GM03348 (cell line): Measurements from ENCODE around the gene KLHDC7B.
A peak's percentile ranks its signal among the peaks of the same experiment; 100 is the strongest.

Experiments used
- DNase-seq: peaks from one replicate; pipeline ENCODE4 v3.0.0; 2012; ENCODE audit warnings: low spot score

Gene KLHDC7B

GRCh38 chr22:50595189-50595588 is 49.5 kb downstream of the KLHDC7B start:
- no peak for DNase-seq

- no peak for DNase-seq
Observed at GRCh38 chr22:50597097-50597496, 51.4 kb downstream of the KLHDC7B start.

- DNase-seq = peak; percentile 90
Observed at GRCh38 chr22:50599816-50600455, 54.2 kb downstream of the KLHDC7B start.

DNA sequence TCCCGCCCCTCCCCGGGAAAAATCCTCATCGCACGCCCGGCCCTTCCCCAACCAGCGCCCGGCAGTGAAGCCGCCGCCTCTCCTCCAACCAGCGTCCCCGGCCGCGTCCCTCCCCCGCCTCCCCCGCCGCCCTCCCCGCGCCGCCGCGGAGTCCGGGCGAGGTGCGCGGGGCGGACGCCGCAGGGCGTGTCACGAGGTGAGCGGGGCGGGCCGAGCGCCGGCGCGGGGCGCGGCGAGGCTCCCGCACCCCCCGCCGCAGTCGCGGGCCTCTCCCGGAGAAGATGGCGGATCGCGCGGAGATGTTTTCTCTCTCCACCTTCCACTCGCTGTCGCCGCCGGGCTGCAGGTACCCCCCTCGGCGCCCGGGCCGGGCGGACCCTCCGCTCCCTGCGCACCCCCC is 54.8 kb downstream of the KLHDC7B start, which contains the start of gene MAPK8IP2:
MAPK8IP2 (plus strand) TSS at position 256 of the 400 bp plus-strand sequence; CDS start at position 282, 26 bp downstream.
- peak; percentile 44 for DNase-seq
